Adipose tissue (tissue), 3 donors: Measurements from ENCODE around the gene ITGAD. TPM values are rescaled to one million over a fixed set of nuclear protein-coding genes. Genes with fewer than 3 reads are reported as not detected.
"Not testable (repeated sequence)": the region's sequence is repeated elsewhere in the genome, so short reads cannot be mapped to it uniquely, and the experiment has no call there.

ENCODE experiments used
- H3K27ac ChIP-seq: one replicate; pipeline ENCODE4 v1.5.1; 2013; ENCODE audit warnings: low read depth, low read length
- WGBS, 3 donors: extraction: QIAGEN DNeasy Blood & Tissue Kit; methylation state at CpG; one replicate each; pipeline ENCODE4 v1.1.7; 2013; 5-methylcytosine and 5-hydroxymethylcytosine counted together
- polyA plus RNA-seq, 3 donors: library from polyadenylated mRNA; stranded (reverse); fragments of 200-250 nt; gene quantifications; one replicate each; pipeline ENCODE4 v1.2.3, GENCODE V29; 2013
- donor health status: healthy with polysubstance abuse.
- donor health status: Bipolar disorder and iron deficiency.
- donor health status: healthy.

Gene ITGAD
- polyA plus RNA-seq, 3 donors, result 0.03 to 0.09 TPM; not detected in 1

GRCh38 chr16:31440516-31441184 lies 47.5 kb downstream of the ITGAD start:
- WGBS, 3 donors, result 67 to 81% (median 71%) methylated on average over 4 of the region's 4 CpGs
- H3K27ac ChIP-seq, result no peak overlapping the region

DNA sequence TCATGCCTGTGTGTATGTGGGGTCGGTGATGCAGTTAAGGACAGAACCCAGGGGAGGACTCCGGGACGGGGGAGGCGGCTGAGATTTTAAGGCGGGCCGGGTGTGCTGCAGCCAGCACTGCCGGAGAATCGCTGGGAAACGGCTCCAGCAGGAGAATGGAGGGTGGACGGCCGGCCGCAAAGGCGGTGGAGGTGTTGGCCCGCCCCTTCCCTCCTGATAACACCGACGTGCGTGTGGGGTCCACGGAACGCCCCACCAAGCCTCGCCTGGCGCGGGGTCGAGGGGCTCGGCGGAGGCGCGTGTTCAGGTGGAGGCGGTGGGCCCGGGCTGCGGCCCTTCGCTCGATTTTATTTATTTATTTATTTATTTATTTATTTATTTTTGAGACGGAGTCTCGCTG lies 48.8 kb downstream of the ITGAD start:
- no peak overlapping the region for H3K27ac ChIP-seq
- WGBS, 3 donors, result 42 to 55% (median 54%) methylated on average over 34 of the region's 34 CpGs

DNA sequence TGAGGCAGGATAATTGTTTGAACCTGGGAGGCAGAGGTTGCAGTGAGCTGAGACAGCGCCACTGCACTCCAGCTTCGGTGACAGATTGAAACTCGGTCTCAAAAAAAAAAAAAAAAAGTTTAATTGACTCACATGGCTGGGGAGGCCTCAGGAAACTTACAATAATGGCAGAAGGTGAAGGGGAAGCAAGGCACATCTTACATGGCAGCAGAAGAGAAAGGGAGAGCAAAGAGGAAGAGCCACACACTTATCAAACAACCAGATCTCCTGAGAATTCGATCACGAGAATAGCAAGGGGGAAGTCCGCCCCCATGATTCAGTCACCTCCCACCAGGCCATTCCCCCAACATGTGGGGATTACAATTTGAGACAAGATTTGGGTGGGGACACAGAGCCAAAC lies 52.8 kb downstream of the ITGAD start:
- 72 to 83% (median 72%) methylated on average over 6 of the region's 6 CpGs for WGBS, 3 donors
- H3K27ac ChIP-seq, result not testable (repeated sequence)

DNA sequence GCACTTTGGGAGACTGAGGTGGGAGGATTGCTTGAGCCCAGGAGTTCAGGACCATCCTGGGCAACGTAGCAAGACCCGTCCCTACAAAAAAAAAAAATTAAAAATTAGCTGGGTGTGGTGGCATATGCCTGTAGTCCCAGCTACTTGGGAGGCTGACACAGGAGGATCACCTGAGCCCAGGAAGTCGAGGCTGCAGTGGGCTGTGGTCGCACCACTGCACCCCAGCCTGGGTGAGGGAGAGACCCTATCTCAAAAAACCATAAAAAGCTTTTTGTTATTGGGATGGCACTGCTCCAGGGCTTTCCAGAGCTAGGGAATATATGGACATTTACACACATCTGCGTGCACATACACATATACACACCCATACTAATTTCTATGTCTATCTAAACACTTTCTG lies 58.1 kb downstream of the ITGAD start:
- 85 to 89% (median 86%) methylated on average over 5 of the region's 5 CpGs for WGBS, 3 donors
- no peak overlapping the region for H3K27ac ChIP-seq

DNA sequence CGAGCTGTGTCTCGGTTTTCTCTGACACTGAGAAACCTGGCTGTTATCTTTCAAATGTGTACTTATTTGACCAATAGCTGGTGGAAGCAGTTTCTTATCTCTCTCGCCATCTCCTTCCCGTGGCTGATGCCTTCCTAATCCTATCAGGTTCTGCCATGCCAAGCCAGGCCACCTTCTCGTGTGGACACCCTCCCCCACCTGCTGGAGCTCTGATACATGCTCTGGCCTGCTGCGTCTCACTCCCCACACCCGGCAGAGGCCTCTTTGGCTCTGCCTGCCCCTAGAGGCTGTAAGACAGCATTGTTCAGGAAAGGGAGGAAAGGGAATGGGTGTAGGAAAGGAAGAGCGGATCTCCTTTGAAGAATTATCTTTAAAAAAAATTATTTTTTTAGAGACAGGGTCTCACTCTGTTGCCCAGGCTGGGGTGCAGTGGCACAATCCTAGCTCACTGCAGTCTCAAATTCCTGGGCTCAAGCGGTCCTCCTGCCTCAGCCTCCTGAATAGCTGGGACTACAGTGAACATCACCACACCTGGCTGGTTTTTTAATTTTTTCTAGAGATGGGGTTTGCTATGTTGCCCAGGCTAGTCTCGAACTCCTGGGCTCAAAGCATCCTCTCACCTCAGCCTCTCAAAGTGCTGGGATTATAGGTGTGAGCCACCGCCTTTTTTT lies 58.7 kb downstream of the ITGAD start:
- no peak overlapping the region for H3K27ac ChIP-seq
- WGBS, 3 donors, result 42 to 55% (median 48%) methylated on average over 11 of the region's 11 CpGs

DNA sequence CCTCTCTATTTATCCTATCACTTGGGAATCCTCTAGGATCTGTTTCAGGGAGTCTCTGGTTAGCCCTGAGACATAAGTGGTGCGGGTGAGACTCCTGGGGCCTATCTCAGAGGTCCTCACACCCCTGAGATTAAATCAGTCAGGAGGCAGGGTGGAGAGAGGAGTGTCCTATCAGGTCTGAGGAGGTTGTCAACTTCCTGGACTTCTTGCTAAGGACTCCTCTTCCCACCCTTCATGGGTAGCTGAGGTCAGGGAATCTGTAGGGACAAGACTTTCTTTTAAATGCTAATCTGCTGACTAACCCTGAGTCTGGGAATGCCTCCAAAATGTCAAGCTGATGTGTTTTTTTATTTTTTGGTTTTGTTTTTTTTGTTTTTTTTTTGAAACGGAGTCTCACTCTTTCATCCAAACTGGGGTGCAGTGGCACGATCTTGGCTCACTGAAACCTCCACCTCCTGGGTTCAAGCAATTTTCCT lies 59.5 kb downstream of the ITGAD start:
- H3K27ac ChIP-seq, result no peak overlapping the region
- 41 to 54% (median 53%) methylated on average over 3 of the region's 3 CpGs for WGBS, 3 donors

GRCh38 chr16:31453255-31454204 lies 60.4 kb downstream of the ITGAD start:
- H3K27ac ChIP-seq, result no peak overlapping the region
- WGBS, 3 donors, result 44 to 57% (median 45%) methylated on average over 19 to 20 of the region's 20 CpGs

GRCh38 chr16:31455601-31456314 lies 62.6 kb downstream of the ITGAD start:
- 63 to 71% (median 66%) methylated on average over 17 of the region's 17 CpGs for WGBS, 3 donors
- H3K27ac ChIP-seq, result no peak overlapping the region

GRCh38 chr16:31456988-31457360 lies 63.8 kb downstream of the ITGAD start:
- no peak overlapping the region for H3K27ac ChIP-seq
- 71 to 83% (median 79%) methylated on average over 8 of the region's 8 CpGs for WGBS, 3 donors

GRCh38 chr16:31458073-31458843 lies 65.1 kb downstream of the ITGAD start:
- H3K27ac ChIP-seq, result peak overlapping the region; percentile 38
- WGBS, 3 donors, result 1 to 2% (median 1%) methylated on average over 39 to 42 of the region's 42 CpGs

GRCh38 chr16:31458844-31459686 lies 65.9 kb downstream of the ITGAD start, which contains the start of gene ARMC5:
ARMC5 (plus strand) TSS chr16:31459501; CDS start chr16:31459525, 24 bp downstream.
- 0 to 1% (median 1%) methylated on average over 91 of the region's 91 CpGs for WGBS, 3 donors
- H3K27ac ChIP-seq, result peak within 1 kb of the TSS; percentile 98

- peak overlapping the region; percentile 98 for H3K27ac ChIP-seq
- 3% methylated on average over 57 to 61 of the region's 61 CpGs for WGBS, 3 donors
Measured at GRCh38 chr16:31459687-31460581, 66.8 kb downstream of the ITGAD start.

DNA sequence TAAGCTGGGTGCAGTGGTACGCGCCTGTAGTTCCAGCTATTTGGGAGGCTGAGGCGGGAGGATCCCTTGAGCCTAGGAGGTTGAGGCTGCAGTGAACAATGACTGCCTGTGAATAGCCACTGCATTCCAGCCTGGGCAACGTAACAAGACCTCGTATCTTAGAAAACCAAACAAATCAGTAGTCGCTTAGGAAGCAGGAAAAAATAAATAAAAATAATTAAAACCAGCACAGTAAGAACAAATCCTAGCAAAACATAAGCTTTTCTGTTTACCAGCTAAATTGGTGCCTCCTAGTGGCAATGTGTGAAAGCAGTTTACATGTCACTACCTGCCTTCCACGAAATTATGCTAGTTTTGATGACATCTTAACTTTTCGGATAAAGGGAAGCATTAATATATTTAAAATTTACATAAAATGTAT lies 67.5 kb downstream of the ITGAD start:
- WGBS, 3 donors, result 43 to 47% (median 47%) methylated on average over 8 of the region's 8 CpGs
- H3K27ac ChIP-seq, result no peak overlapping the region

GRCh38 chr16:31461201-31461920 lies 68.2 kb downstream of the ITGAD start:
- WGBS, 3 donors, result 87% methylated on average over 10 of the region's 10 CpGs
- no peak overlapping the region for H3K27ac ChIP-seq
